OCI-LY7 (cell line): ENCODE results near the gene TRABD2B.

Experiments used
- EZH2phosphoT487 ChIP-seq: fragments of 200-600 bp; sonication (generic); IDR thresholded peaks from 2 replicates; pipeline ENCODE4 v1.6.1; 2018; ENCODE audit warnings: low read depth, borderline replicate concordance, mild to moderate bottlenecking, mixed run types, antibody characterized with exemption, low read length, moderate library complexity, mixed read lengths
- TF ChIP-seq, protein P1 (sequence below): fragments of 200-600 bp; sonication (generic); conservative IDR thresholded peaks from 2 replicates; pipeline ENCODE4 v1.5.1; 2014; ENCODE audit warnings: mild to moderate bottlenecking, antibody characterized with exemption, low read length, moderate library complexity, mixed read lengths

DNA sequence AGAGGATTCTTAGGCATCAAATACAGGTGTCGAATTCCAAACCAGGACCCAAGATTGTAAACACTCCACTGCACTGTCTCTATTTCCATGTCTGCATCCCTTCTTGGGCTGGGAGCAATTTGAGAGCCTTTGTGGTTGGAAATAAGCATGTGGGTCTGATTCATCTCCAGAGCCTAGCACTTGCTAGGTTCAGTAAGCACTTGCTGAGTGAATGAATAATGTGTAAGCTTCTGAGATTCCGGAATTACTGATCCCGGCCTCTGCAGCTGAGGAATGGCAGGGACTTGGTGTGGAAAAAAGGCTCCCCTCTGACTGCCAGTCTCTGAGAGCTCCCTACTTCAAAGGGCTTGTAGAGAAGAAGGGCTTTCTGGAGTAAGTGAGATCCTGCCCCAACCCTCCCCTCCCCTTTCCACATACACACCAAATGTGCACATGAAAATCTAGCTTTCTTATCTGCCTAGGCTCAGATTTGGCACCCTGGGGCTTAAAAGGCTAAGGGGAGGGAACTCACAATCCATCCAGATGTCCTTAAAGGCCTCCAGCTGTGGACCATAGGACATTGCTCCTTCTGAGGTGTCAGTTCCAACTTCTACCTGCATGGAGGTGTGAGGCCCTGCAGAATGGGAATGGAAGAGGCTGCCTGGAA lies 39.6 kb upstream of the TRABD2B start:
- TF ChIP-seq, protein P1, sequence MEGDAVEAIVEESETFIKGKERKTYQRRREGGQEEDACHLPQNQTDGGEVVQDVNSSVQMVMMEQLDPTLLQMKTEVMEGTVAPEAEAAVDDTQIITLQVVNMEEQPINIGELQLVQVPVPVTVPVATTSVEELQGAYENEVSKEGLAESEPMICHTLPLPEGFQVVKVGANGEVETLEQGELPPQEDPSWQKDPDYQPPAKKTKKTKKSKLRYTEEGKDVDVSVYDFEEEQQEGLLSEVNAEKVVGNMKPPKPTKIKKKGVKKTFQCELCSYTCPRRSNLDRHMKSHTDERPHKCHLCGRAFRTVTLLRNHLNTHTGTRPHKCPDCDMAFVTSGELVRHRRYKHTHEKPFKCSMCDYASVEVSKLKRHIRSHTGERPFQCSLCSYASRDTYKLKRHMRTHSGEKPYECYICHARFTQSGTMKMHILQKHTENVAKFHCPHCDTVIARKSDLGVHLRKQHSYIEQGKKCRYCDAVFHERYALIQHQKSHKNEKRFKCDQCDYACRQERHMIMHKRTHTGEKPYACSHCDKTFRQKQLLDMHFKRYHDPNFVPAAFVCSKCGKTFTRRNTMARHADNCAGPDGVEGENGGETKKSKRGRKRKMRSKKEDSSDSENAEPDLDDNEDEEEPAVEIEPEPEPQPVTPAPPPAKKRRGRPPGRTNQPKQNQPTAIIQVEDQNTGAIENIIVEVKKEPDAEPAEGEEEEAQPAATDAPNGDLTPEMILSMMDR = no peak
- no peak for TF ChIP-seq EZH2phosphoT487
